ENCODE results near the gene TOX2.

- TF ChIP-seq POLR2A (IDR thresholded peaks at IDR 0.05) (no peak), CTCF (IDR thresholded peaks at IDR 0.05) (peak in 2 of 4 experiments; percentile 23 to 36), POLR2AphosphoS5 (IDR thresholded peaks at IDR 0.05) (no peak)
Observed at GRCh38 chr20:44056010-44056698, 141.5 kb downstream of the TOX2 start.

Data from prostate gland (tissue), 2 donors.